ENCODE results near the gene GPC1.

Gene GPC1

GRCh38 chr2:240447934-240448333, 12.5 kb downstream of the GPC1 start:
- TF ChIP-seq EZH2phosphoT487 (IDR thresholded peaks at IDR 0.05; ENCODE audit: low read depth) (no peak), CTCF (IDR thresholded peaks at IDR 0.05; ENCODE audit: low read depth, low read length) (no peak)
- Histone ChIP-seq H3K27ac (ENCODE audit: low read length) (no peak overlapping the region), H4K20me1 (ENCODE audit: insufficient read depth, low read length) (no peaks in the 10 kb centered on the region), H3K27me3 (ENCODE audit: low read depth, low read length) (no peaks in the 10 kb centered on the region), H2AFZ (ENCODE audit: low read depth, low read length) (no peak overlapping the region), H3K9ac (ENCODE audit: low read length) (no peak overlapping the region), H3K4me3 (ENCODE audit: low read length) (no peak overlapping the region), H3K36me3 (replicated peaks; ENCODE audit: low read depth, low read length) (no peaks in the 10 kb centered on the region), H3K4me1 (ENCODE audit: low read length) (no peaks in the 10 kb centered on the region), H3K4me2 (ENCODE audit: low read length) (no peak overlapping the region), H3K79me2 (ENCODE audit: low read length) (no peaks in the 10 kb centered on the region), H3K9me3 (ENCODE audit: insufficient read depth, low read length) (no peaks in the 10 kb centered on the region)

- H3K4me3 ChIP-seq (ENCODE audit: low read length) = no peak overlapping the region
- no peaks in the 10 kb centered on the region for H3K79me2 ChIP-seq (ENCODE audit: low read length)
- no peaks in the 10 kb centered on the region for H3K9me3 ChIP-seq (ENCODE audit: insufficient read depth, low read length)
- no peak overlapping the region for H2AFZ ChIP-seq (ENCODE audit: low read depth, low read length)
- no peak overlapping the region for H3K27ac ChIP-seq (ENCODE audit: low read length)
- H3K4me2 ChIP-seq (ENCODE audit: low read length) = no peak overlapping the region
- H3K27me3 ChIP-seq (ENCODE audit: low read depth, low read length) = no peaks in the 10 kb centered on the region
- no peaks in the 10 kb centered on the region for H3K36me3 ChIP-seq (replicated peaks; ENCODE audit: low read depth, low read length)
- no peaks in the 10 kb centered on the region for H3K4me1 ChIP-seq (ENCODE audit: low read length)
- no peak overlapping the region for H3K9ac ChIP-seq (ENCODE audit: low read length)
- TF ChIP-seq EZH2phosphoT487 (IDR thresholded peaks at IDR 0.05; ENCODE audit: low read depth) = no peak
- no peak for TF ChIP-seq CTCF (IDR thresholded peaks at IDR 0.05; ENCODE audit: low read depth, low read length)
- no peaks in the 10 kb centered on the region for H4K20me1 ChIP-seq (ENCODE audit: insufficient read depth, low read length)
These were observed 13.2 kb downstream of the GPC1 start for GRCh38 chr2:240448387-240449274.

GRCh38 chr2:240449764-240450531, 14.5 kb downstream of the GPC1 start:
- H3K79me2 ChIP-seq (ENCODE audit: low read length) = no peaks in the 10 kb centered on the region
- H3K36me3 ChIP-seq (replicated peaks; ENCODE audit: low read depth, low read length) = no peaks in the 10 kb centered on the region
- no peaks in the 10 kb centered on the region for H3K9me3 ChIP-seq (ENCODE audit: insufficient read depth, low read length)
- H3K27ac ChIP-seq (ENCODE audit: low read length) = no peak overlapping the region
- H3K4me2 ChIP-seq (ENCODE audit: low read length) = no peak overlapping the region
- no peak overlapping the region for H3K9ac ChIP-seq (ENCODE audit: low read length)
- TF ChIP-seq CTCF (IDR thresholded peaks at IDR 0.05; ENCODE audit: low read depth, low read length) = no peak
- no peak for TF ChIP-seq EZH2phosphoT487 (IDR thresholded peaks at IDR 0.05; ENCODE audit: low read depth)
- no peak overlapping the region for H2AFZ ChIP-seq (ENCODE audit: low read depth, low read length)
- H4K20me1 ChIP-seq (ENCODE audit: insufficient read depth, low read length) = no peaks in the 10 kb centered on the region
- H3K4me3 ChIP-seq (ENCODE audit: low read length) = no peak overlapping the region
- H3K27me3 ChIP-seq (ENCODE audit: low read depth, low read length) = no peaks in the 10 kb centered on the region
- no peaks in the 10 kb centered on the region for H3K4me1 ChIP-seq (ENCODE audit: low read length)

GRCh38 chr2:240450532-240451107, 15.2 kb downstream of the GPC1 start:
- no peak overlapping the region for H3K9ac ChIP-seq (ENCODE audit: low read length)
- H3K4me3 ChIP-seq (ENCODE audit: low read length) = no peak overlapping the region
- H3K27me3 ChIP-seq (ENCODE audit: low read depth, low read length) = no peaks in the 10 kb centered on the region
- H3K4me2 ChIP-seq (ENCODE audit: low read length) = no peak overlapping the region
- no peak overlapping the region for H2AFZ ChIP-seq (ENCODE audit: low read depth, low read length)
- H3K79me2 ChIP-seq (ENCODE audit: low read length) = no peaks in the 10 kb centered on the region
- no peaks in the 10 kb centered on the region for H3K4me1 ChIP-seq (ENCODE audit: low read length)
- H3K36me3 ChIP-seq (replicated peaks; ENCODE audit: low read depth, low read length) = no peaks in the 10 kb centered on the region
- H4K20me1 ChIP-seq (ENCODE audit: insufficient read depth, low read length) = no peaks in the 10 kb centered on the region
- no peak overlapping the region for H3K27ac ChIP-seq (ENCODE audit: low read length)
- no peak for TF ChIP-seq CTCF (IDR thresholded peaks at IDR 0.05; ENCODE audit: low read depth, low read length)
- no peak for TF ChIP-seq EZH2phosphoT487 (IDR thresholded peaks at IDR 0.05; ENCODE audit: low read depth)
- no peaks in the 10 kb centered on the region for H3K9me3 ChIP-seq (ENCODE audit: insufficient read depth, low read length)

All from OCI-LY3 (cell line).